HG03039 (cell line): Measurements from ENCODE around the gene OGFOD1.
"Not testable (repeated sequence)": the region's sequence is repeated elsewhere in the genome, so short reads cannot be mapped to it uniquely, and the experiment has no call there.

Experiments
- ATAC-seq: cut with Tn5 transposase; IDR thresholded peaks from one replicate; pipeline ENCODE4 v1.9.1; 2021; ENCODE audit warnings: mild to moderate bottlenecking, moderate library complexity; ENCODE audit not compliant: unreplicated experiment

The OGFOD1 gene

GRCh38 chr16:56479469-56479868 lies 28.1 kb downstream of the OGFOD1 start:
- ATAC-seq = no peak

DNA sequence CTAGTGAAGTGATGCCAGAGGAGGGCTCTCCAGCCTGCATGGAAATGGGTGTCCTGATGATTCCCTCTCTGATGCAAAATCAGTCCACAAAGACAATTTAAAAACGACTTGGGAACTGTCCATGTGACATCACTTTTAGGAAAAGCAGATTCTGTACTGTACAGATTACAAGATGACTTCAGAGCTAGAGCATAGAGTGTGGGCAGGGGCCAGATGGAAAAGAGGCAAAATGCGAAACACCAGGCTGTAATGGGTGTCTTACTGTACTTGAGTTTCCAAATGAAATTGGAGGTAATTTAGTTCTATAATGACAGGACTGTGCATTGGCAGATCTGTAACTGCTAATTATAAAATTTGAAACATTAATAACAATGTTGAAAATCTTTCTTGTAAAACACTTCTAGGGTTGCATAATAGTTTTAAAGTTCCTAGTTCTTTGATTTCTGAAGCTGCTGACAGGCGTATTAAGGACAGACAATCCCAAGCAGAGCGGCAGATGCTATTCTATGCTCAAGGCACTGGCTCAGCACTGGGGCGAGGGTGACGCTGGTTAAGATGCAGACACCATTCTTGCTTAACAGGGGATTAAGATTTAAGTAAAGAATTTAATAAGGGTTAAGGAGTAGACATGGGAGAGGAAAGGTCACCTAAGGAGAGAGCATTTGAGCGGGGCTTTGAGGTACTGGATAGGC lies 29.6 kb downstream of the OGFOD1 start:
- ATAC-seq = no peak

GRCh38 chr16:56481468-56482122 lies 30.2 kb downstream of the OGFOD1 start:
- ATAC-seq = no peak

DNA sequence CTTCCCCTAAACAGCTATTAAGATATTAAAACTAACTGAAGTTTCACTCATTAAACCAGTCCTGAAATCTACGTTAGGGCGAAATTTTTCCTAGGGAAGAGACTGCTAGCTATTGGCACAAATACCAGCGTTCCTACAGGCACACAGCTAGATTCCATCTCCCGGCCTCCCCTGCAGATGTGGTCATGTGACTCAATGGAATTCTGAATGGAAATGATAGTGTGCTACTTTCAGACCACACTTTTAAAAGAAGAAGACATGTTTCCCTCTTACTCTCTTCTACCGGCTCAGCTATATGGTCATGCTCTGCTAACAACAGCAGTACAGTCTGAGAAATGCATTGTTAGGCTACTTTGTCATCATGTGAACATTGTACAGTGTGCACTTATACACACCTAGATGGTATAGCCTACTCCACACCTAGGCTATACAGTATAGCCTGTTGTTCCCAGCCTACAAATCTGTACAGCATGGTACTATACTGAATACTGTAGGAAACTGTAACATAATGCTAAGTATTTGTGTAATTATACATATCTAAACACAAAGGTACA lies 31.4 kb downstream of the OGFOD1 start:
- no peak for ATAC-seq

DNA sequence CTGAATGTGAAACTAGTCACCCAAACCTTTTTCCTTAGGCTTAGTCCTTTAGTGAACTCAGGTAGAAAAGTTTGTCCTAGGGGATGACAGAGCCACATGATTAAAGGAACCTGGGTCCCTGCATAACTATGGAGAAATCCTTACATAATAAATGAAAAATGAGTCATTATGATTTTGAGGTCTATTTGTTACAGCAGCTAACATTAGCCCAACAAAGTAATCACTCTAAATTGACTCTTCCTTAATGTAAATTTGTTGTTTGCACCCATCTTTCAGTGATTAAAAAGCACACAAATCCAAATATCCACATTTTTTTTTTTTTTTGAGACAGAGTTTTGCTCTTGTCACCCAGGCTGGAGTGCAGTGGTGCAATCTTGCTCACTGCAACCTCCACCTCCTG lies 32.0 kb downstream of the OGFOD1 start:
- ATAC-seq = no peak

DNA sequence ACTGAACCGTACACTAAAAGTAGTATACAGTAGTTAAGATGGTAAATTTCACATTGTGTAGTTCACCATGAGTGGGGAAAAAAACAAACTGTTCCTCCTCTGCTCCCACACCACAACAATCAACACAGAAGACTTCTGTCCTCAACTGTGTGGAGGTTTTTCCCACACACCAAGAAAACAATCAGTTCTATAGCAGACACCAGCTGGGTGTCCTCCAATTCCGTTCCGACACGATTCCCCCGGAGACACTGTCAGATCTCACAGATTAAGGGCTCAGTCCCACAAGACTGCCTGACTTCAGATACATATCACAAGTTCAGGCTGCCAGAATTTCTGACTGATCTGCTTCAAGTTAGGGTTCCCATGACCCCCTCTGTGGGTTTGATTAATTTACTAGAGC lies 36.7 kb downstream of the OGFOD1 start:
- ATAC-seq = no peak

- ATAC-seq = not testable (repeated sequence)
Observed at GRCh38 chr16:56488868-56489267, 37.5 kb downstream of the OGFOD1 start.

DNA sequence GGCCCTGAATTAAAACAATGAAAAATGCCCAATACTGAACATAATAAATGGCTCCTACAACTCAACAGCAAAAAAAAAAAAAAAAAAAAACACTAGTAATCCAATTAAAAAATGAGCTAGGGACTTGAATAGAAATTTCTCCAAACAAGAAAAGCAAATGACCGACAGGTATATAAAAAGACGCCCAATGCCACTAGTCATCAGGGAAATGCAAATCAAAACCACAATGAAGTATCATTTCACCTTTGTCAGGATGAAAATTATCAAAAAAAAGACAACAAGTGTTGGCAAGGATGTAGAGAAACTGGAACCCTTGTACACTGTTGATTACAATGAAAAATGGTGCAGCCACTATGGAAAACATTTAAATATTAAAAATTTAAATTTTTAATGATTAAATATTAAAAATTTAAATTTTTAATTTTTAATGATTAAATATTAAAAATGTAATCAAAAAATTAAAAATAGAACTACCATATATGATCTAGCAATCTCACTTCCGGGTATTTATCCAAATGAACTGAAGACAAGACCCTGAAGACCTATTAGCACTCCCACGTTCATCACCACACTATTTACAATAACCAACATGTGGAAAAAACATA lies 40.4 kb downstream of the OGFOD1 start:
- no peak for ATAC-seq

- no peak for ATAC-seq
Observed at GRCh38 chr16:56493126-56493525, 41.8 kb downstream of the OGFOD1 start.

- ATAC-seq = no peak
Observed at GRCh38 chr16:56493815-56494214, 42.5 kb downstream of the OGFOD1 start.

GRCh38 chr16:56505181-56505580 lies 53.8 kb downstream of the OGFOD1 start:
- no peak for ATAC-seq

DNA sequence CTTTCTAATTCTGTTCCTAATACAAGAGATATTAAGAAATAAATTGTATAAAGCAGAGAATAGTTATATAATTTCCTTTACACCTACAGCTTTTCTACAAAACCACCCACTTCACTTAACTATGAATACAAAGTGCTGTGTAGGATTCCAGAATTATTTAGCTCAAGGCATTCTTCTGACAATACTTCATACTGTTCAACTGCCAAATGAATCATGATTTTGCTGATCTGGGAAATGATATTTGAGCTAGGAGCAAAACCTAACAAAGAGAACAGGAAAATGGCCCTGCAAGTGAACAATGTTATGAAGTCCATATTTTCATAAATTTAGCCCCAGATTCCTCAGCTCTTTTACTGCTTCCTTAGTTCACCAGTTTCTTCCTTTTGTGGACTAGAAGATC lies 55.6 kb downstream of the OGFOD1 start:
- no peak for ATAC-seq

DNA sequence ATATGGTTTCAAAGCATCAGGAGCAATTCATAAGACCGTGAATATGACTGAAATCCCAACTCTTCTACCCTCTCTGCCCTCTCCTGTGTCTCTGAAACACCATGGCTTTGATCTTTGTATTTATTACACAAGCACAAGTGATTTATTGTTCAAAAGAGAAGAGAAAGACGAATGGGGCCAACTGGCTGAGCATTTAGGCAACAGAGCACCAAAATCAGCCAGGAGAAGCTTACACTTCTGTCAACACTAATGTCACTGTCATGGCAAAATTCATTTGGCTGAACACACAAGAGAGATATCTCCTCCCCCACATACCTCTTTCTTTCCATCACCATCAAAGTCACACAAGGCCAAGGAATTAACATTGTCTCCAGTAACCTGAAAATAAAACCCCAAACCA lies 59.2 kb downstream of the OGFOD1 start:
- ATAC-seq = no peak

- no peak for ATAC-seq
Observed at GRCh38 chr16:56512025-56512424, 60.7 kb downstream of the OGFOD1 start.

DNA sequence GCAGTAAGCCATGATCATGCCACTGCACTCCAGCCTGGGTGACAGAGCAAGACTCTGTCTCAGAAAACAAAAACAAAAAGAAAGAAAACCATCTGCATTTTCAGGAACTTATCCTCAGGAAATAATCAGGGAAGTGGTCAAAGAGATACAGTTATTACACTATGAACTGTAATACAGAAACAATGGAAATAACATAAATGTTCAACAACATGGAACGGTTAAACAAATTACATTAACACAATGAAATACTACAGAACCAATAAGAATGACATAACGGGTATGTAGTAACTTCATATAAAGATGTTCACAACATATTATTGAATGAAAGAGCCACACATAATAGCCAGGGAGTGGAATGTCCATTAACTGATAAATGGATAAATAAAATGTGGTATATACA lies 61.7 kb downstream of the OGFOD1 start:
- ATAC-seq = no peak

- no peak for ATAC-seq
Observed at GRCh38 chr16:56513972-56514371, 62.6 kb downstream of the OGFOD1 start.

- ATAC-seq = no peak
Observed at GRCh38 chr16:56514845-56515244, 63.5 kb downstream of the OGFOD1 start.

- no peak for ATAC-seq
Observed at GRCh38 chr16:56515665-56516064, 64.3 kb downstream of the OGFOD1 start.

- ATAC-seq = no peak
Observed at GRCh38 chr16:56517206-56517605, 65.9 kb downstream of the OGFOD1 start.

DNA sequence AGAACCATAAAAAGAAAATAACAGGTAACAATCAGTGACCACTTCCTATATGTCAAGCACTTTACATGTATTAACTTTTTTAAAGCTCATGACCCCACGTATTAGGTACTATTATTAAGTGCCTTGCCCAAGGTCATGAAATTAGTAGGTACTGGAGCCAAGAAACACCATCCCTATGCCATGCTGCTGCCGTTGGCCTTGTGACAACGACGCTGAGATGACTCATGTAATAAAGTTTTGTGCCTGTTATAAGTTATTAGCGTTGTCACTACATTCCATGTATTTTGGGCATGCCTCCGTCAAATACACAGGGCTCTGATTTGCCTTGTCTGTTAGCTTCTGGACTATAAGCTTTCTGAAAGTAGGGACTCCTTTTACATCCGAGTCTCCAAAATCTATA lies 67.1 kb downstream of the OGFOD1 start:
- ATAC-seq = no peak

GRCh38 chr16:56519459-56520250 lies 68.3 kb downstream of the OGFOD1 start, which contains the start of gene BBS2:
BBS2 (minus strand) TSS chr16:56520024; CDS start chr16:56519862, 162 bp downstream.
- ATAC-seq = peak; percentile 80
